Omental fat pad (tissue), 4 donors: ENCODE measurements around the gene KCNJ6. TPM values are rescaled to one million over a fixed set of nuclear protein-coding genes. Genes with fewer than 3 reads are reported as not detected.

Experiments
- ATAC-seq: fragments of 150-250 bp; one replicate; pipeline ENCODE4 v1.9.1; 2016; ENCODE audit warnings: mild to moderate bottlenecking, moderate library complexity; ENCODE audit not compliant: low FRiP score
- DNase-seq: peaks from one replicate; pipeline ENCODE4 v3.0.0-alpha.2; 2019; ENCODE audit warnings: low spot score
- total RNA-seq, 4 donors: library from RNA; depleted of rRNA; stranded (reverse); fragments of >200 nt; gene quantifications; one replicate each; pipeline ENCODE4 v1.1.0, GENCODE V29; 2016
- TF ChIP-seq, protein P1 (sequence below), 3 donors: fragments of 450-650 bp; IDR thresholded peaks; one replicate each; pipeline ENCODE4 v1.5.1; 2016 to 2017; ENCODE audit warnings: antibody characterized with exemption in 3 of 3, mild to moderate bottlenecking in 3 of 3, moderate library complexity in 2 of 3

Gene KCNJ6
- total RNA-seq, 4 donors from 2014 or later, result not detected

DNA sequence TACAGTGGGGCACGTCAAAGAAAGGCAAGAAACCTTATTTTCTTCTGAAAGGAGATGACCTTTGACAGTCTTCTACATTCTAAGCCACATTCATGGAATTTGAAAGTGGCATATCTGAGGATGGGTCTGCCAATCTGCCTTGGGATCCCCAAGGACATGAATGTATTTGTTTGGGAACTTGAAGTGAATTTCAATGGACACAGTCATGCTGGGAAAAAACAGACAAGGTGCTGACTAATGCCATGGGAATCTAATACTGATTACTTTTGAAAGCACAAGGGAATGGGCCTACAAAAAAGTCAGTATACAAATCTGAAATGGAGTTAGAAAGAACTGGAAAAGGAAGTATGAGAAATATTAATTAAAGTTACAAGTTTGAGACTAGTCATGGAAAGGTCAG is 128.8 kb downstream of the KCNJ6 start:
- DNase-seq (no peak), ATAC-seq (no peak)
- TF ChIP-seq, protein P1, sequence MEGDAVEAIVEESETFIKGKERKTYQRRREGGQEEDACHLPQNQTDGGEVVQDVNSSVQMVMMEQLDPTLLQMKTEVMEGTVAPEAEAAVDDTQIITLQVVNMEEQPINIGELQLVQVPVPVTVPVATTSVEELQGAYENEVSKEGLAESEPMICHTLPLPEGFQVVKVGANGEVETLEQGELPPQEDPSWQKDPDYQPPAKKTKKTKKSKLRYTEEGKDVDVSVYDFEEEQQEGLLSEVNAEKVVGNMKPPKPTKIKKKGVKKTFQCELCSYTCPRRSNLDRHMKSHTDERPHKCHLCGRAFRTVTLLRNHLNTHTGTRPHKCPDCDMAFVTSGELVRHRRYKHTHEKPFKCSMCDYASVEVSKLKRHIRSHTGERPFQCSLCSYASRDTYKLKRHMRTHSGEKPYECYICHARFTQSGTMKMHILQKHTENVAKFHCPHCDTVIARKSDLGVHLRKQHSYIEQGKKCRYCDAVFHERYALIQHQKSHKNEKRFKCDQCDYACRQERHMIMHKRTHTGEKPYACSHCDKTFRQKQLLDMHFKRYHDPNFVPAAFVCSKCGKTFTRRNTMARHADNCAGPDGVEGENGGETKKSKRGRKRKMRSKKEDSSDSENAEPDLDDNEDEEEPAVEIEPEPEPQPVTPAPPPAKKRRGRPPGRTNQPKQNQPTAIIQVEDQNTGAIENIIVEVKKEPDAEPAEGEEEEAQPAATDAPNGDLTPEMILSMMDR (IDR thresholded peaks at IDR 0.05), result no peak

GRCh38 chr21:37784591-37785318 is 131.5 kb downstream of the KCNJ6 start:
- TF ChIP-seq, protein P1 (IDR thresholded peaks at IDR 0.05), result no peak
- no peak for ATAC-seq
- no peak for DNase-seq

DNA sequence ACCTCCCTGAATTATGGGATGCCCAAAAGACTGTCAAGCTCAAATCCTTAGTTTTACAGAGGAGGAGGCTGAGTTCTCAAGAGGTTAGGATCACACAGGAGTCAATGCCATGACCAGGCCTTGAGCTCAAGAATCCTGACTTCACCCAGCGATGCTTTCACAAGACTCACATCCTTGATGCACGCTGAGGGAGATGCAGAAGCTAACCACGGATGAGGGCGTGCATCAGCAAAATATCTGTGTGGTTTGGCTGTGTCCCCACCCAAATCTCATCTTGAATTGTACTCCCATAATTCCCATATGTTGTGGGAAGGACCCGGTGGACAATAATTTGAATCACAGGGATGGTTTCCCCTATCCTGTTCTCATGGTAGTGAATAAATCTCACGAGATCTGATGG is 133.2 kb downstream of the KCNJ6 start:
- ATAC-seq (no peak), DNase-seq (no peak)
- TF ChIP-seq, protein P1 (IDR thresholded peaks at IDR 0.05), result no peak

DNA sequence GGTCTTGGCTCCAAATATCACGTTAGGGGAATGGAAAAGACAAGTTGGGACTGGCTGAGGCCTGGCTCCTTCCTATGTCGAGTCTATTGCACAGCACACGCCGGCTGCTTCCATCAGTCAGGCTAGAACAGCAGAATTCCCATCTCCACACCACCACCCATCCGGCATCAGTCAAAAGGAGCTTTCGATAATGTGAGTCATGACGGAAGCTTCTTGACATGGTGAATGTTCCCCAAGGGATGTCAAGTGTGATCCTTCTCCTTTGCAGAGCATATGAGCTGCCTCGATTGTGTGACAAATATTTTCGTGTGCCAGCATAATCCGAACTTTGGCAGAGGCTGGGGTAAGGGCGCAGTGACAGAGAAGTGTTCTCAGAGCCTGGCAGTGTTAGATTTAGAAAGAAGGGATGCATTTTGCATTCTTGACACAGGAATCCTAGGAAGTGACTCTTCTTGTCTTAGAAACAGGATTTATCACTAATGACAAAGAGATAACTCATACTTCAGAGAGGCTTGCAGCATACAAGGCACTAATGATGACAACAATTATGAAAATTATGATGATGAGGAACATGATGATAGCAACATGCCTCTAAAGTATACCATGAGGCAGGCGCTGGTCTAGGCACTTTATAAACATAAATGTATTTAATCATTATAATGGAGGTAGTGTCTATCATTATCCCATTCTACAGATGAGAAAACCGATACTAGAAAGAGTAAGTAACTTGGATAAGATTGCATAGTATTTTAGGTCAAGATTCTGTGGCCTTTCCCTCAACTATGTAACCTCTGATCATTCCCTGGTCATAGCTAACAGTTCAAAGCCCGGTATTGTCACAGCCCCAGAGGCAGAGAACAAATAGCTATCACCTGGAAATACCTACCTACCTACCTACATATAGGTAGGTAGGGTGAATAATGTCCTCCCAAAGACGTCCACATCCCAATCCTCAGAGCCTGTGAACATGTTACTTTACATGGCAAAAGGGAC is 135.0 kb downstream of the KCNJ6 start:
- ATAC-seq, result no peak
- no peak for DNase-seq
- TF ChIP-seq, protein P1 (IDR thresholded peaks at IDR 0.05), result no peak

DNA sequence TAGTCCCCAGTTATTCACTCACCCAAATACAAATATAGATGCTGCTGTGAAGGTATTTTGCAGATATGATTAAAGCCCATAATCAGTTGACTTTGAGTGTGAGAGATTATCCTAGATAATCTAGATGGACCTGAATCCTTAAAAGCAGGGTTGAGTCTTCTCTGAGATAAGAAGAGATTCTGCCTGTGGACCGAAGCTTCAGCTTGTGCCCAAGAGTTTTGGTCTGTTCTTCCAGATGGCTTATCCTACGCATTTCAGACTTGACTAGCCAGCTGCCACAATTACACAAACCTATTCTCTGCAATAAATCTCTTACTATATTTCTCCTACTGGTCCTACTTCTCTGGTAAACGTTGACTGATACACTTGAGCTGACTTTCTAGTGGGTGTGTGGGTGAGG is 145.1 kb downstream of the KCNJ6 start:
- ATAC-seq (no peak), DNase-seq (no peak)
- TF ChIP-seq, protein P1 (IDR thresholded peaks at IDR 0.05), result no peak

- TF ChIP-seq, protein P1 (IDR thresholded peaks at IDR 0.05), result no peak
- ATAC-seq (no peak), DNase-seq (no peak)
Measured at GRCh38 chr21:37770461-37770860, 145.8 kb downstream of the KCNJ6 start.
